Upper lobe of left lung (tissue), 6 donors: ENCODE data around the gene SLC37A4. TPM values are rescaled to one million over a fixed set of nuclear protein-coding genes. Genes with fewer than 3 reads are reported as not detected.
"Not testable (repeated sequence)": the region's sequence is repeated elsewhere in the genome, so short reads cannot be mapped to it uniquely, and the experiment has no call there.

ENCODE experiments used
- ATAC-seq, 2 donors: fragments of 200-7000 bp; cut with Tn5 transposase; one replicate each; pipeline ENCODE4 v1.9.1; 2022; ENCODE audit warnings: mild to moderate bottlenecking in 2 of 2, moderate library complexity in 2 of 2; ENCODE audit not compliant: low FRiP score in 2 of 2
- DNase-seq, 2 donors: peaks; one replicate each; pipeline ENCODE4 v3.0.0-alpha.2; 2019 to 2020
- H3K27ac ChIP-seq, 4 donors: fragments of 200-600 bp; sonication (generic); one replicate each; pipeline ENCODE4 v1.5.1; 2016 to 2019
- H3K27me3 ChIP-seq, 4 donors: fragments of 200-600 bp; sonication (generic); one replicate each; pipeline ENCODE4 v1.5.1; 2017 to 2019
- H3K36me3 ChIP-seq, 4 donors: fragments of 200-600 bp; sonication (generic); one replicate each; pipeline ENCODE4 v1.5.1; 2016 to 2019
- H3K4me1 ChIP-seq, 4 donors: fragments of 200-600 bp; sonication (generic); one replicate each; pipeline ENCODE4 v1.5.1; 2018 to 2019
- H3K4me3 ChIP-seq, 4 donors: fragments of 200-600 bp; sonication (generic); one replicate each; pipeline ENCODE4 v1.5.1; 2017 to 2019; ENCODE audit warnings: mild to moderate bottlenecking in 2 of 4, moderate library complexity in 1 of 4
- H3K9me3 ChIP-seq, 4 donors: fragments of 200-600 bp; sonication (generic); one replicate each; pipeline ENCODE4 v1.5.1; 2018 to 2019
- CTCF ChIP-seq, 6 experiments: fragments of 450-650 bp in 4 of 6; fragments of 200-600 bp in 2 of 6; sonication (generic) in 2 of 6; IDR thresholded peaks; one replicate each; pipeline ENCODE4 v1.5.1; 2016 to 2019; ENCODE audit warnings: antibody characterized with exemption in 6 of 6
- EP300 ChIP-seq, 4 donors: sonication (generic); formaldehyde crosslinking; IDR thresholded peaks; one replicate each; pipeline ENCODE4 v1.5.1; 2017; ENCODE audit warnings: antibody characterized with exemption in 4 of 4, control low read depth in 2 of 4
- POLR2A ChIP-seq, 4 donors: fragments of 450-650 bp; IDR thresholded peaks; one replicate each; pipeline ENCODE4 v1.5.1; 2016 to 2017; ENCODE audit warnings: antibody characterized with exemption in 4 of 4, mild to moderate bottlenecking in 2 of 4
- POLR2AphosphoS5 ChIP-seq, 2 donors: sonication (generic); formaldehyde crosslinking; IDR thresholded peaks; one replicate each; pipeline ENCODE4 v1.5.1; 2017; ENCODE audit warnings: antibody characterized with exemption in 2 of 2
- WGBS, 2 donors: methylation state at CpG; one replicate each; pipeline ENCODE4 v1.1.5; 2017 to 2018; 5-methylcytosine and 5-hydroxymethylcytosine counted together
- total RNA-seq, 6 donors: library from RNA; depleted of rRNA in 4 of 6; stranded (reverse); fragments of >200 nt in 4 of 6; gene quantifications; one replicate each; pipeline versions ENCODE4 v1.1.0 to v1.2.1, GENCODE V29; 2016 to 2021
- donor health status: DM: no; HTN: no; CAD: no; lungs with moderate emphysema.
- donor health status: DM: no; HTN: yes; CAD: no; lungs with severe emphysema.

SLC37A4 gene
- total RNA-seq, 6 donors from 2014 or later = 11.4 to 29.0 (median 19.9) TPM

DNA sequence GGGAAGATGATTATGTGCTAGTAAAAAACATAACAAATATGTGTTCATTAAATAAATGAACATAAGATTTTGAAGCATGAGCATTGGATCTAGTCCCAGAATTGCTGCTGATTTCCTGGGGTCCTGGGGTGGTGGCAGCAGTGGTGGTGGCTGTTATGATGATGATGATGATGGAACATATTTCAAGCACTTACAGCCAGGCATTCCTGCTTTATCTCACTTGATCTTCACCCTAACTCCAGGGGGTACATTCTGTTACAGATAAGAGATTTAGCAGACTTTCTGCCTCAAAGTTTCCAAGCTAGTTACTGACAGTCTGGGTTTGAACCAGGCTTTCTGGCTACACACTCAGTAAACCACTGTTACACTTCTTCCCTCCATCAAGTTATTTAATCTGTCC lies 6.9 kb downstream of the SLC37A4 start:
- Histone ChIP-seq H3K4me1 (peaks cover 29 to 44% (median 32%) of the 10 kb centered on the region in 4 donors), H3K36me3 (peaks cover 5 to 66% (median 29%) of the 10 kb centered on the region in 4 donors), H3K9me3 (no peaks in the 10 kb centered on the region), H3K27me3 (no peaks in the 10 kb centered on the region), H3K4me3 (no peak overlapping the region), H3K27ac (peak overlapping the region in 2 of 4 donors; percentile 29 to 70)
- TF ChIP-seq CTCF (IDR thresholded peaks at IDR 0.05) (no peak), POLR2AphosphoS5 (IDR thresholded peaks at IDR 0.05) (no peak), EP300 (IDR thresholded peaks at IDR 0.05) (no peak), POLR2A (IDR thresholded peaks at IDR 0.05) (no peak)
- no peak for ATAC-seq
- no peak for DNase-seq

DNA sequence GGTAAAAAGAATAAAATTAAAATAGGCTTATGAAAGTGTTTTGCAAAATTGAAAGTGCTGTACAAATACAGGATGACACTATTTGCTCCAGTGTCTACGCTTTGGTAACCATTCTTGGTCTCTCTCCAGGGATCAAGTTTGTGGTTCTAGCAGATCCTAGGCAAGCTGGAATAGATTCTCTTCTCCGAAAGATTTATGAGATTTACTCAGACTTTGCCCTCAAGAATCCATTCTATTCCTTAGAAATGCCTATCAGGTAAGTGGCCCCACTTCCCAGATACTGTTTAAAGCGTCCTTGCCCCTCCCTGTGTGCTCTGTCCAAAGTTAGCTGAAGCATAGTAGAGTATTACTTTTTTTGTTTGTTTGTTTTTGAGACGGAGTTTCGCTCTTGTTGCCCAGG lies 9.0 kb downstream of the SLC37A4 start:
- DNase-seq (no peak), ATAC-seq (no peak)
- Histone ChIP-seq H3K27me3 (no peaks in the 10 kb centered on the region), H3K9me3 (no peaks in the 10 kb centered on the region), H3K4me3 (no peak overlapping the region), H3K4me1 (peaks cover 34 to 53% (median 37%) of the 10 kb centered on the region in 4 donors), H3K27ac (no peak overlapping the region), H3K36me3 (peaks cover 5 to 61% (median 27%) of the 10 kb centered on the region in 4 donors)
- 87 to 90% methylated on average over 5 of the region's 5 CpGs for WGBS, 2 donors
- no peak for TF ChIP-seq POLR2AphosphoS5 (IDR thresholded peaks at IDR 0.05)
- no peak for TF ChIP-seq EP300 (IDR thresholded peaks at IDR 0.05)
- no peak for TF ChIP-seq CTCF (IDR thresholded peaks at IDR 0.05)
- no peak for TF ChIP-seq POLR2A (IDR thresholded peaks at IDR 0.05)

DNA sequence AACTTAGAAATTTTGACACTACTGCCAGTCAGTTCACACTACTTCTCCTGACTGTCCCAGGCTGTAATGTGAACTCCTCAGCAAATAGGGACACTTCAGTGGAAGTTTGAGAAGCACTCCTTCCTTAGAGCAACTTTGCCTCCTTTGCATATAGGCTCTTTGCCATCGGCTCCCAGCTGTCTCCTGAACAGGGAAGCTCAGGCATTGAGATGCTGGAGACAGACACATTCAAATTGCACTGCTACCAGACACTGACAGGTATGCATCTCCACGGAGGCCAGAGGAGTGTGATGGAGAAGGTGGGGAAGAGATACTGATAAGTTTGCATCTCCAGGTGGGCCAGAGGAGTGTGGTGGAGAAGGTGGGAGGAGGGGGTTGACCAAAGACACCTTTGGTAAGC lies 10.7 kb downstream of the SLC37A4 start:
- Histone ChIP-seq H3K9me3 (no peaks in the 10 kb centered on the region), H3K4me3 (peak overlapping the region in 2 of 4 donors; percentile 84 to 97), H3K27me3 (no peaks in the 10 kb centered on the region), H3K36me3 (peaks cover 11 to 62% (median 31%) of the 10 kb centered on the region in 4 donors), H3K4me1 (peaks cover 39 to 47% (median 45%) of the 10 kb centered on the region in 4 donors), H3K27ac (peak overlapping the region in 3 of 4 donors; percentile 93 to 97 (median 93))
- no peak for ATAC-seq
- WGBS, 2 donors = 35 to 58% methylated on average over 2 of the region's 2 CpGs
- TF ChIP-seq CTCF (IDR thresholded peaks at IDR 0.05) (no peak), EP300 (IDR thresholded peaks at IDR 0.05) (no peak), POLR2A (IDR thresholded peaks at IDR 0.05) (no peak), POLR2AphosphoS5 (IDR thresholded peaks at IDR 0.05) (no peak)
- DNase-seq = no peak

GRCh38 chr11:119018074-119018938 lies 12.4 kb downstream of the SLC37A4 start, which contains the start of the genes RPS25 and TRAPPC4:
Gene RPS25, minus strand, starts transcription at chr11:119018343. Its CDS starts 59 bp downstream, at chr11:119018284.
Gene TRAPPC4, plus strand, starts transcription at chr11:119018766. Its CDS starts 30 bp downstream, at chr11:119018796.
- H3K36me3 ChIP-seq = peaks cover 21 to 61% (median 39%) of the 10 kb centered on the region in 4 donors

DNA sequence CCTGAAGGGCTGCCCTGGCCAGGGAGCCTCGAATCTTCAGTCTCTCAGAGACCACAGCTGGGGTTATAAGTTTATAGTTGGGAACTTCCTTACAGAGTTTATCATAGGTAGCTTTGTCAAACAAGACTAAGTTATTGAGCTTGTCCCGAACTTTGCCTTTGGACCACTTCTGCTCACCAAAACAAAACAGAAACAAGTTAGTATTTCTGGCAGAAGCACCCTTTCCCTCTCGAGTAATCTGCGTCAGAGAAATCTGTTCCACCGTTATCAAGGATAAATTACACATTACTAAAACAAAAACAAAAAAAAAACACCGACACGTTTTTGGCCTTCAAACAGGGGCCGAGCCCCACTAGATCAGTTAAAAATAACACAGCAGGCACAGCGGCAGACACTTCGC lies 13.3 kb downstream of the SLC37A4 start:
- DNase-seq, H3K27me3 ChIP-seq, ATAC-seq, H3K9me3 ChIP-seq: not testable (repeated sequence)
- H3K4me1 ChIP-seq = peaks cover 39 to 42% (median 39%) of the 10 kb centered on the region in 4 donors
- peaks cover 21 to 60% (median 42%) of the 10 kb centered on the region in 4 donors for H3K36me3 ChIP-seq
- WGBS, 2 donors = 3 to 5% methylated on average over 10 of the region's 10 CpGs
- H3K4me3 ChIP-seq = peak overlapping the region; percentile 75 to 97 (median 82)
- peak overlapping the region; percentile 93 to 100 (median 95) for H3K27ac ChIP-seq

More at GRCh38 chr11:119018074-119018938, 12.4 kb downstream of the SLC37A4 start, which contains the start of the genes RPS25 and TRAPPC4:
- peak; percentile 95 to 97 for DNase-seq
- Histone ChIP-seq H3K4me3 (peak within 1 kb of the TSS; percentile 75 to 97 (median 82)), H3K4me1 (peaks cover 39 to 42% (median 40%) of the 10 kb centered on the region in 4 donors), H3K27me3 (no peaks in the 10 kb centered on the region), H3K27ac (peak within 1 kb of the TSS; percentile 93 to 100 (median 95)), H3K9me3 (no peaks in the 10 kb centered on the region)
- TF ChIP-seq CTCF (IDR thresholded peaks at IDR 0.05) (no peak), EP300 (IDR thresholded peaks at IDR 0.05) (no peak), POLR2A (IDR thresholded peaks at IDR 0.05) (peak in 3 of 4 donors; percentile 55 to 80 (median 62)), POLR2AphosphoS5 (IDR thresholded peaks at IDR 0.05) (peak; percentile 81 to 96)
- peak; percentile 97 to 98 for ATAC-seq
- WGBS, 2 donors = 0 to 1% methylated on average over 40 to 61 of the region's 63 CpGs
